Hepatocyte (in vitro differentiated cells): ENCODE results near the gene NOS1. TPM values are rescaled to one million over a fixed set of nuclear protein-coding genes. Genes with fewer than 3 reads are reported as not detected.

Source experiments
- DNase-seq: peaks from one replicate; pipeline ENCODE4 v3.0.0-alpha.2; 2016; ENCODE audit warnings: low spot score
- H2AFZ ChIP-seq: fragments of 200-600 bp; sonication (generic); 2 replicates; pipeline ENCODE4 v1.6.0; 2016; ENCODE audit warnings: antibody characterized with exemption, mild to moderate bottlenecking
- H3K27ac ChIP-seq: fragments of 200-600 bp; sonication (generic); 2 replicates; pipeline ENCODE4 v1.5.1; 2016; ENCODE audit warnings: mild to moderate bottlenecking
- H3K27me3 ChIP-seq: fragments of 200-600 bp; sonication (generic); 2 replicates; pipeline ENCODE4 v1.6.1; 2016
- H3K36me3 ChIP-seq: fragments of 200-600 bp; sonication (generic); replicated peaks from 2 replicates; pipeline ENCODE4 v1.5.1; 2016; ENCODE audit warnings: low read depth; ENCODE audit not compliant: insufficient read depth
- H3K4me1 ChIP-seq: fragments of 200-600 bp; sonication (generic); 2 replicates; pipeline ENCODE4 v1.5.1; 2016; ENCODE audit warnings: mild to moderate bottlenecking, moderate library complexity; ENCODE audit not compliant: insufficient read depth
- H3K4me2 ChIP-seq: fragments of 200-600 bp; sonication (generic); 2 replicates; pipeline ENCODE4 v1.6.0; 2016
- H3K4me3 ChIP-seq: fragments of 200-600 bp; sonication (generic); 2 replicates; pipeline ENCODE4 v1.5.1; 2016; ENCODE audit warnings: mild to moderate bottlenecking
- H3K79me2 ChIP-seq: fragments of 200-600 bp; sonication (generic); 2 replicates; pipeline ENCODE4 v1.6.0; 2017; ENCODE audit warnings: mild to moderate bottlenecking
- H3K9me2 ChIP-seq: fragments of 200-600 bp; sonication (generic); replicated peaks from 2 replicates; pipeline ENCODE4 v1.6.0; 2017; ENCODE audit warnings: mild to moderate bottlenecking; ENCODE audit not compliant: insufficient read depth
- H3K9me3 ChIP-seq: fragments of 200-600 bp; sonication (generic); 2 replicates; pipeline ENCODE4 v1.5.1; 2016; ENCODE audit warnings: low read depth, mild to moderate bottlenecking
- H4K20me1 ChIP-seq: fragments of 200-600 bp; sonication (generic); 2 replicates; pipeline ENCODE4 v1.6.0; 2016; ENCODE audit warnings: mild to moderate bottlenecking; ENCODE audit not compliant: insufficient read depth, poor library complexity, severe bottlenecking
- CTCF ChIP-seq: fragments of 200-600 bp; sonication (generic); IDR thresholded peaks from 2 replicates; pipeline ENCODE4 v1.5.1; 2016; ENCODE audit warnings: antibody characterized with exemption, mild to moderate bottlenecking; ENCODE audit not compliant: poor library complexity
- EZH2 ChIP-seq: fragments of 200-600 bp; sonication (generic); IDR thresholded peaks from 2 replicates; pipeline ENCODE4 v1.6.1; 2016; ENCODE audit warnings: antibody characterized with exemption, mild to moderate bottlenecking, borderline replicate concordance
- EZH2phosphoT487 ChIP-seq: fragments of 200-600 bp; sonication (generic); IDR thresholded peaks from one replicate; pipeline ENCODE4 v1.6.1; 2018; ENCODE audit warnings: antibody characterized with exemption, mild to moderate bottlenecking, low read depth, moderate library complexity; ENCODE audit not compliant: unreplicated experiment, severe bottlenecking
- WGBS: methylation state at CpG from one replicate; pipeline ENCODE4 v1.1.6; 2016; ENCODE audit warnings: low lambda C conversion rate; ENCODE audit errors: missing lambda C conversion rate; 5-methylcytosine and 5-hydroxymethylcytosine counted together
- polyA plus RNA-seq: library from polyadenylated mRNA; unstranded; fragments of >200 nt; fragmentation: Nextera tagmentation; extraction: Ambion mirVana; gene quantifications from 2 replicates; pipeline ENCODE4 v1.2.1, GENCODE V29; 2016
- total RNA-seq: library from RNA; depleted of rRNA; stranded (reverse); fragments of >200 nt; gene quantifications from 2 replicates; pipeline ENCODE4 v1.2.3, GENCODE V29; 2014

NOS1 gene
- total and polyA plus RNA-seq, 2 experiments from 2014 or later, result not detected

GRCh38 chr12:117243488-117243887 lies 117.9 kb downstream of the NOS1 start:
- Histone ChIP-seq H3K9me2 (no peaks in the 10 kb centered on the region), H3K27me3 (peaks cover 8% of the 10 kb centered on the region), H3K9me3 (no peaks in the 10 kb centered on the region), H2AFZ (no peak overlapping the region), H3K36me3 (no peaks in the 10 kb centered on the region), H4K20me1 (no peaks in the 10 kb centered on the region), H3K27ac (no peak overlapping the region), H3K4me2 (no peak overlapping the region), H3K4me3 (no peak overlapping the region), H3K79me2 (no peaks in the 10 kb centered on the region), H3K4me1 (no peaks in the 10 kb centered on the region)
- no peak for DNase-seq
- TF ChIP-seq EZH2 (no peak), CTCF (no peak), EZH2phosphoT487 (no peak)
- 71% methylated on average over 1 of the region's 1 CpG for WGBS

GRCh38 chr12:117241697-117242096 lies 119.7 kb downstream of the NOS1 start:
- 98% methylated on average over 9 of the region's 9 CpGs for WGBS

GRCh38 chr12:117240081-117240755 lies 121.2 kb downstream of the NOS1 start:
- Histone ChIP-seq H3K4me3 (no peak overlapping the region), H3K79me2 (no peaks in the 10 kb centered on the region), H3K9me3 (no peaks in the 10 kb centered on the region), H3K4me1 (no peaks in the 10 kb centered on the region), H3K27me3 (peaks cover 8% of the 10 kb centered on the region), H4K20me1 (no peaks in the 10 kb centered on the region), H3K27ac (no peak overlapping the region), H3K4me2 (no peak overlapping the region), H2AFZ (no peak overlapping the region), H3K9me2 (no peaks in the 10 kb centered on the region), H3K36me3 (no peaks in the 10 kb centered on the region)
- 85% methylated on average over 4 of the region's 4 CpGs for WGBS
- TF ChIP-seq EZH2phosphoT487, result no peak
- TF ChIP-seq CTCF, result no peak
- TF ChIP-seq EZH2, result no peak
- DNase-seq, result no peak

More at GRCh38 chr12:117241697-117242096, 119.7 kb downstream of the NOS1 start:
- Histone ChIP-seq H3K9me3 (no peaks in the 10 kb centered on the region), H4K20me1 (no peaks in the 10 kb centered on the region), H3K4me3 (no peak overlapping the region), H3K27me3 (peaks cover 8% of the 10 kb centered on the region), H3K36me3 (no peaks in the 10 kb centered on the region), H3K9me2 (no peaks in the 10 kb centered on the region), H3K4me2 (no peak overlapping the region), H2AFZ (no peak overlapping the region), H3K4me1 (no peaks in the 10 kb centered on the region), H3K79me2 (no peaks in the 10 kb centered on the region), H3K27ac (no peak overlapping the region)
- no peak for DNase-seq
- TF ChIP-seq EZH2 (no peak), CTCF (no peak), EZH2phosphoT487 (no peak)
